Stimulated activated naive CD8-positive, alpha-beta T cell treated with anti-CD3 and anti-CD28 coated beads, Interleukin-15, Interleukin-2, amounts not matched to agents 100 ng/mL and 50 ng/mL, for 24 hours (primary cell): Measurements from ENCODE around the gene SMC3.
"Not testable (repeated sequence)": the region's sequence is repeated elsewhere in the genome, so short reads cannot be mapped to it uniquely, and the experiment has no call there.

ENCODE experiments used
- H3K27ac Mint-ChIP-seq: one replicate; pipeline ENCODE4 v1.8.0; 2021; ENCODE audit warnings: mild to moderate bottlenecking, mixed read lengths
- H3K27me3 Mint-ChIP-seq: one replicate; pipeline ENCODE4 v1.8.0; 2021; ENCODE audit warnings: mixed read lengths
- H3K36me3 Mint-ChIP-seq: one replicate; pipeline ENCODE4 v1.8.0; 2021; ENCODE audit warnings: low read depth, mixed read lengths
- H3K4me1 Mint-ChIP-seq: one replicate; pipeline ENCODE4 v1.8.0; 2021; ENCODE audit warnings: low read depth, mixed read lengths
- H3K4me3 Mint-ChIP-seq: one replicate; pipeline ENCODE4 v1.8.0; 2021; ENCODE audit warnings: mild to moderate bottlenecking, mixed read lengths
- H3K9me3 Mint-ChIP-seq: one replicate; pipeline ENCODE4 v1.8.0; 2021; ENCODE audit warnings: mixed read lengths

Gene SMC3

GRCh38 chr10:110591760-110592159, 24.3 kb downstream of the SMC3 start:
- Mint-ChIP-seq H3K4me3 (no peak overlapping the region), H3K36me3 (peaks cover 71% of the 10 kb centered on the region), H3K27me3 (no peaks in the 10 kb centered on the region), H3K9me3 (no peaks in the 10 kb centered on the region), H3K27ac (no peak overlapping the region), H3K4me1 (no peaks in the 10 kb centered on the region)

- Mint-ChIP-seq H3K27ac (no peak overlapping the region), H3K27me3 (no peaks in the 10 kb centered on the region), H3K4me1 (no peaks in the 10 kb centered on the region), H3K4me3 (no peak overlapping the region), H3K9me3 (no peaks in the 10 kb centered on the region), H3K36me3 (peaks cover 70% of the 10 kb centered on the region)
Observed at GRCh38 chr10:110597476-110597875, 30.0 kb downstream of the SMC3 start.

- Mint-ChIP-seq H3K4me3 (no peak overlapping the region), H3K27me3 (no peaks in the 10 kb centered on the region), H3K4me1 (no peaks in the 10 kb centered on the region), H3K9me3 (no peaks in the 10 kb centered on the region), H3K36me3 (peaks cover 73% of the 10 kb centered on the region), H3K27ac (no peak overlapping the region)
Observed at GRCh38 chr10:110600487-110601101, 33.1 kb downstream of the SMC3 start.

- Mint-ChIP-seq H3K27ac (no peak overlapping the region), H3K4me3 (no peak overlapping the region), H3K9me3 (no peaks in the 10 kb centered on the region), H3K36me3 (peaks cover 64% of the 10 kb centered on the region), H3K4me1 (no peaks in the 10 kb centered on the region), H3K27me3 (no peaks in the 10 kb centered on the region)
Observed at GRCh38 chr10:110601581-110601980, 34.1 kb downstream of the SMC3 start.

- Mint-ChIP-seq H3K27me3 (peaks cover 4% of the 10 kb centered on the region), H3K9me3 (no peaks in the 10 kb centered on the region), H3K4me3 (no peak overlapping the region), H3K4me1 (peaks cover 26% of the 10 kb centered on the region), H3K36me3 (peaks cover 20% of the 10 kb centered on the region), H3K27ac (no peak overlapping the region)
Observed at GRCh38 chr10:110608087-110608486, 40.6 kb downstream of the SMC3 start.

- no peaks in the 10 kb centered on the region for H3K9me3 Mint-ChIP-seq
- H3K4me3 Mint-ChIP-seq, result no peak overlapping the region
- H3K4me1 Mint-ChIP-seq, result peaks cover 41% of the 10 kb centered on the region
- H3K27me3 Mint-ChIP-seq, result peaks cover 4% of the 10 kb centered on the region
- no peak overlapping the region for H3K27ac Mint-ChIP-seq
- H3K36me3 Mint-ChIP-seq, result peaks cover 9% of the 10 kb centered on the region
Observed at GRCh38 chr10:110609605-110610004, 42.1 kb downstream of the SMC3 start.

- H3K27ac Mint-ChIP-seq, result no peak overlapping the region
- peaks cover 1% of the 10 kb centered on the region for H3K36me3 Mint-ChIP-seq
- peaks cover 48% of the 10 kb centered on the region for H3K4me1 Mint-ChIP-seq
- H3K9me3 Mint-ChIP-seq, result no peaks in the 10 kb centered on the region
- H3K4me3 Mint-ChIP-seq, result no peak overlapping the region
- peaks cover 4% of the 10 kb centered on the region for H3K27me3 Mint-ChIP-seq
Observed at GRCh38 chr10:110610308-110610774, 42.8 kb downstream of the SMC3 start.

GRCh38 chr10:110610781-110611180, 43.3 kb downstream of the SMC3 start:
- not testable (repeated sequence) for H3K27me3 Mint-ChIP-seq, H3K9me3 Mint-ChIP-seq

GRCh38 chr10:110612087-110612486, 44.6 kb downstream of the SMC3 start:
- H3K4me3 Mint-ChIP-seq, result no peak overlapping the region
- no peaks in the 10 kb centered on the region for H3K36me3 Mint-ChIP-seq
- peaks cover 66% of the 10 kb centered on the region for H3K4me1 Mint-ChIP-seq
- no peaks in the 10 kb centered on the region for H3K9me3 Mint-ChIP-seq
- H3K27me3 Mint-ChIP-seq, result peaks cover 4% of the 10 kb centered on the region
- H3K27ac Mint-ChIP-seq, result peak overlapping the region; percentile 79

More at GRCh38 chr10:110610781-110611180, 43.3 kb downstream of the SMC3 start:
- Mint-ChIP-seq H3K4me1 (peaks cover 53% of the 10 kb centered on the region), H3K27ac (peak overlapping the region; percentile 23)
- not testable (repeated sequence) for H3K36me3 Mint-ChIP-seq, H3K4me3 Mint-ChIP-seq

- peak overlapping the region; percentile 23 for H3K4me3 Mint-ChIP-seq
- H3K4me1 Mint-ChIP-seq, result peaks cover 71% of the 10 kb centered on the region
- H3K9me3 Mint-ChIP-seq, result no peaks in the 10 kb centered on the region
- H3K36me3 Mint-ChIP-seq, result no peaks in the 10 kb centered on the region
- peaks cover 4% of the 10 kb centered on the region for H3K27me3 Mint-ChIP-seq
- H3K27ac Mint-ChIP-seq, result peak overlapping the region; percentile 79
Observed at GRCh38 chr10:110612629-110613028, 45.1 kb downstream of the SMC3 start.

- Mint-ChIP-seq H3K27ac (peak overlapping the region; percentile 79), H3K9me3 (no peaks in the 10 kb centered on the region), H3K36me3 (no peaks in the 10 kb centered on the region), H3K27me3 (peaks cover 4% of the 10 kb centered on the region), H3K4me1 (peaks cover 80% of the 10 kb centered on the region), H3K4me3 (peak overlapping the region; percentile 32)
Observed at GRCh38 chr10:110613341-110613995, 46.0 kb downstream of the SMC3 start.

- H3K9me3 Mint-ChIP-seq, result no peaks in the 10 kb centered on the region
- no peaks in the 10 kb centered on the region for H3K36me3 Mint-ChIP-seq
- peaks cover 85% of the 10 kb centered on the region for H3K4me1 Mint-ChIP-seq
- H3K27ac Mint-ChIP-seq, result peak overlapping the region; percentile 77
- peaks cover 4% of the 10 kb centered on the region for H3K27me3 Mint-ChIP-seq
- H3K4me3 Mint-ChIP-seq, result peak overlapping the region; percentile 32
Observed at GRCh38 chr10:110613996-110614495, 46.6 kb downstream of the SMC3 start.

GRCh38 chr10:110615057-110615747, 47.7 kb downstream of the SMC3 start:
- H3K9me3 Mint-ChIP-seq, result no peaks in the 10 kb centered on the region
- peak overlapping the region; percentile 7 for H3K27ac Mint-ChIP-seq

GRCh38 chr10:110616493-110617033, 49.1 kb downstream of the SMC3 start:
- no peaks in the 10 kb centered on the region for H3K27me3 Mint-ChIP-seq
- H3K9me3 Mint-ChIP-seq, result no peaks in the 10 kb centered on the region
- peaks cover 81% of the 10 kb centered on the region for H3K4me1 Mint-ChIP-seq
- no peak overlapping the region for H3K4me3 Mint-ChIP-seq
- H3K36me3 Mint-ChIP-seq, result no peaks in the 10 kb centered on the region
- peak overlapping the region; percentile 96 for H3K27ac Mint-ChIP-seq

More at GRCh38 chr10:110615057-110615747, 47.7 kb downstream of the SMC3 start:
- H3K4me1 Mint-ChIP-seq, result peaks cover 92% of the 10 kb centered on the region
- H3K27me3 Mint-ChIP-seq, result peaks cover 4% of the 10 kb centered on the region
- H3K36me3 Mint-ChIP-seq, result no peaks in the 10 kb centered on the region
- H3K4me3 Mint-ChIP-seq, result no peak overlapping the region
